Measurements from ENCODE around the gene PDZK1IP1.

- TF ChIP-seq CTCF (IDR thresholded peaks at IDR 0.05; ENCODE audit: extremely low read depth in 1 of 2, insufficient read depth in 1 of 2, low read depth in 1 of 2, low read length in 2 of 2) (no peak), EZH2 (IDR thresholded peaks at IDR 0.05; ENCODE audit: borderline replicate concordance, low read depth, low read length, severe bottlenecking) (no peak), POLR2A (IDR thresholded peaks at IDR 0.05; ENCODE audit: low read depth, low read length) (peak; percentile 87)
Observed at GRCh38 chr1:47211796-47212269, 22.0 kb upstream of the PDZK1IP1 start.
